GM15510 (cell line): ENCODE data around the gene GPATCH11.

ENCODE experiments used
- POLR2A ChIP-seq: IDR thresholded peaks from 3 replicates; pipeline ENCODE4 v1.6.1; 2011; ENCODE audit warnings: borderline replicate concordance; ENCODE audit not compliant: insufficient read length; ENCODE audit errors: extremely low read depth

GPATCH11 gene

GRCh38 chr2:37146062-37146461, 61.7 kb downstream of the GPATCH11 start:
- TF ChIP-seq POLR2A = no peak

GRCh38 chr2:37148325-37148724, 64.0 kb downstream of the GPATCH11 start:
- no peak for TF ChIP-seq POLR2A
